ENCODE data around the gene PHF23.

DNA sequence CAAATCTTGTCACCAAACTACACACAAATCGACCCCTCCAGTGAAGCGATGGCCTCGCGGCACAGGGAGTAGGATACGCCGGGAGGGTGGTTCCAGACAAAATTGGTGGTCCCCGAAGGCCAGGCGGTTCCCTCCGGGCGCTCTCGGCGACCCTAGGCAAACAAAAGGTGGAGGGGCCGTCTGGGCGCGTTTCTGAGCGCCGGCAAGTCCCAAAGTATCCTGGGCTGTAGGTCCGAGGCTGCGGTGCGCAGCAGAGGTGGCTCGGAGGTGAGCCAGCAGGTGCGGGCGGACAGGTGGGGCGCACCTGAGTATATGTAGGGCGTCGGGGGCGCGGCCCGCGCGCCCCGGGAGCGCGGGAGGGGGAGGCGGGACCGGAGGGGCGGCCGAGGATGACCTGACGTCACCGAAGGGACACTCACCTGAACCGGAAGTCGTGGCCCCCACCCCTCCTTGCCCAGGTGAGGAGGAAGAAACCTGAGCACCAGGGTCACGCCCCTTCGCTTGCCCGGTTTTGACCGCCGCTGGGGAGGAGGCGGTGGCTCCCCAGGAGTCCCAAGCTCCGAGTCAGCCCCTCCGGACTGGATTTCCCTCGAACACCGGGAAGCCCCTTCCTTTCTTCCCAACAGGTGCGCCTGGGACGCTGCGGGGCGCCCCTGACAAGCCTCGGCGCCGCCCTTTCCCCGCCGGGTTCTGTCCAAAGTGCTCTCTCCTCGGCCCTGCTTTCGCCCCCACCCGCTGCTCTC, 23.1 kb upstream of the PHF23 start, which contains the start of gene CLDN7:
- TF ChIP-seq, protein P1, sequence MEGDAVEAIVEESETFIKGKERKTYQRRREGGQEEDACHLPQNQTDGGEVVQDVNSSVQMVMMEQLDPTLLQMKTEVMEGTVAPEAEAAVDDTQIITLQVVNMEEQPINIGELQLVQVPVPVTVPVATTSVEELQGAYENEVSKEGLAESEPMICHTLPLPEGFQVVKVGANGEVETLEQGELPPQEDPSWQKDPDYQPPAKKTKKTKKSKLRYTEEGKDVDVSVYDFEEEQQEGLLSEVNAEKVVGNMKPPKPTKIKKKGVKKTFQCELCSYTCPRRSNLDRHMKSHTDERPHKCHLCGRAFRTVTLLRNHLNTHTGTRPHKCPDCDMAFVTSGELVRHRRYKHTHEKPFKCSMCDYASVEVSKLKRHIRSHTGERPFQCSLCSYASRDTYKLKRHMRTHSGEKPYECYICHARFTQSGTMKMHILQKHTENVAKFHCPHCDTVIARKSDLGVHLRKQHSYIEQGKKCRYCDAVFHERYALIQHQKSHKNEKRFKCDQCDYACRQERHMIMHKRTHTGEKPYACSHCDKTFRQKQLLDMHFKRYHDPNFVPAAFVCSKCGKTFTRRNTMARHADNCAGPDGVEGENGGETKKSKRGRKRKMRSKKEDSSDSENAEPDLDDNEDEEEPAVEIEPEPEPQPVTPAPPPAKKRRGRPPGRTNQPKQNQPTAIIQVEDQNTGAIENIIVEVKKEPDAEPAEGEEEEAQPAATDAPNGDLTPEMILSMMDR (conservative IDR thresholded peaks at IDR 0.05), result no peak
- no peak for TF ChIP-seq ZFX (IDR thresholded peaks at IDR 0.05)
